Measurements from ENCODE around the gene ARL4C. TPM values are rescaled to one million over a fixed set of nuclear protein-coding genes. Genes with fewer than 3 reads are reported as not detected.

The ARL4C gene
- total RNA-seq, 1 donor from 2014 or later: 2.7 TPM

GRCh38 chr2:234454433-234454832 lies 42.4 kb downstream of the ARL4C start:
- peaks cover 12% of the 10 kb centered on the region for H3K9me3 ChIP-seq (replicated peaks)
- DNase-seq: no peak
- H3K4me3 ChIP-seq: no peak overlapping the region
- H3K27me3 ChIP-seq (ENCODE audit: low read depth): no peaks in the 10 kb centered on the region
- H3K36me3 ChIP-seq: no peaks in the 10 kb centered on the region
- TF ChIP-seq, protein P1, sequence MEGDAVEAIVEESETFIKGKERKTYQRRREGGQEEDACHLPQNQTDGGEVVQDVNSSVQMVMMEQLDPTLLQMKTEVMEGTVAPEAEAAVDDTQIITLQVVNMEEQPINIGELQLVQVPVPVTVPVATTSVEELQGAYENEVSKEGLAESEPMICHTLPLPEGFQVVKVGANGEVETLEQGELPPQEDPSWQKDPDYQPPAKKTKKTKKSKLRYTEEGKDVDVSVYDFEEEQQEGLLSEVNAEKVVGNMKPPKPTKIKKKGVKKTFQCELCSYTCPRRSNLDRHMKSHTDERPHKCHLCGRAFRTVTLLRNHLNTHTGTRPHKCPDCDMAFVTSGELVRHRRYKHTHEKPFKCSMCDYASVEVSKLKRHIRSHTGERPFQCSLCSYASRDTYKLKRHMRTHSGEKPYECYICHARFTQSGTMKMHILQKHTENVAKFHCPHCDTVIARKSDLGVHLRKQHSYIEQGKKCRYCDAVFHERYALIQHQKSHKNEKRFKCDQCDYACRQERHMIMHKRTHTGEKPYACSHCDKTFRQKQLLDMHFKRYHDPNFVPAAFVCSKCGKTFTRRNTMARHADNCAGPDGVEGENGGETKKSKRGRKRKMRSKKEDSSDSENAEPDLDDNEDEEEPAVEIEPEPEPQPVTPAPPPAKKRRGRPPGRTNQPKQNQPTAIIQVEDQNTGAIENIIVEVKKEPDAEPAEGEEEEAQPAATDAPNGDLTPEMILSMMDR (IDR thresholded peaks at IDR 0.05; ENCODE audit: borderline replicate concordance): no peak
- intact Hi-C loops (cut with micrococcal nuclease): no loop called here
- no peak overlapping the region for H3K27ac ChIP-seq (replicated peaks)
- no peaks in the 10 kb centered on the region for H3K4me1 ChIP-seq

- H3K9me3 ChIP-seq (replicated peaks): peaks cover 7% of the 10 kb centered on the region
- TF ChIP-seq, protein P1 (IDR thresholded peaks at IDR 0.05; ENCODE audit: borderline replicate concordance): no peak
- peaks cover 5% of the 10 kb centered on the region for H3K4me1 ChIP-seq
- intact Hi-C loops (cut with micrococcal nuclease): no loop called here
- DNase-seq: no peak
- no peaks in the 10 kb centered on the region for H3K27me3 ChIP-seq (ENCODE audit: low read depth)
- no peaks in the 10 kb centered on the region for H3K36me3 ChIP-seq
- no peak overlapping the region for H3K4me3 ChIP-seq
- no peak overlapping the region for H3K27ac ChIP-seq (replicated peaks)
Observed at GRCh38 chr2:234453216-234453615, 43.7 kb downstream of the ARL4C start.

DNA sequence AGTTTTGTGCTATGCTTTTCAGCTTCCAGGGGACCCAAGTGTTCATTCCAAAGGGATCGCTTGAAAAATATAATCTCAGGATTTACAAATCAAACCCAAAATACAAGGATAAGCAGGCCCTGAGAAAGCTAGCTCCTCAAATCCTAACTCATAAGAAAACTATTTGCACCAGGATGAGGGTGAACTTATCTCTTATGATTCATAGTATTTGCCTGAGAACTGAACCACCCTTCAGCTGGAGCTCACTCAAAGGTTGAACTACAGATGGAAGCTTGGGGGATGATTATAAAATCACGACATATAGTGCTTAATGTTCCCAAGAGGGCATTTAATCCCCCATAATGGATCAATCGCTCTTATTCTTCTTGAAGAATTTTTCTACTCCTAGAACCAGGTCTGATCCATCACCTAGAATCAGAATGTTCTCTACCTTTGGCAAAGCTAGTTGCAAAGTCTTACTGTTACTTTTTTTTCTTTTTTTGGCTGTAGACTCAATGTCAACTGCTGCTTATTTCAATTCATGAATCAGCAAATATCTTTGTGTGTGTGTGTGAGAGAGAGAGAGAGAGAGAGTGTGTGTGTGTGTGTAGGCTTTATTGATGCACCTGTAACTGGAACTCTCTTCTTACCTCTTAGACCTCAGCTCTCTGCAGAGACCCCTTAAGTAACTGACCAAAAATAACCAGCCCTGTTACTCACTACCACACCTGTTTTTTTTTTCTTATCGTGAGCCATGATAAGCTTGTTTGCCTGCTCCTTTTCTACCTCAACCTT lies 44.8 kb downstream of the ARL4C start:
- no peak overlapping the region for H3K4me3 ChIP-seq
- no peak for DNase-seq
- H3K36me3 ChIP-seq: no peaks in the 10 kb centered on the region
- no peaks in the 10 kb centered on the region for H3K9me3 ChIP-seq (replicated peaks)
- H3K4me1 ChIP-seq: peaks cover 5% of the 10 kb centered on the region
- intact Hi-C loops (cut with micrococcal nuclease): no loop called here
- H3K27ac ChIP-seq (replicated peaks): no peak overlapping the region
- TF ChIP-seq, protein P1 (IDR thresholded peaks at IDR 0.05; ENCODE audit: borderline replicate concordance): no peak
- no peaks in the 10 kb centered on the region for H3K27me3 ChIP-seq (ENCODE audit: low read depth)

DNA sequence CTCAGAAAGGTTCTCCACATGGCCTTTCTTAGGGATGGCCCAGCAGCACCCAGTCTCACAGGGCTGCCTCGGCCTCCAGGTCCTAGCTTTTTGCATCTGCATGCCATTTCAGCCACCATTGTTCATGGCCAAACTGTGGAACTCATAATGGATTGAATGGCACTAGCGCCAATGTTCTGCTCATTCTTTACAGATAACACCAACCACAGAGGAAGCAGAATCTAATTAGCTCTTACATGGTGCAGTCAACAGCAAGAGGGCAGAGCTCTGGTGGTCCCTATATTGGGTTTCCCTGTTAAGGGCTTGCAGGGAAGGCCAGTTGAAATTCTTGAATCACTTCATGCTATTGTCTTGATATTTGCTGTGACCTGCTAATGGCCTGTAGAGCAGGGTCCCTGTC lies 45.6 kb downstream of the ARL4C start:
- TF ChIP-seq, protein P1 (IDR thresholded peaks at IDR 0.05; ENCODE audit: borderline replicate concordance): no peak
- intact Hi-C loops (cut with micrococcal nuclease): no loop called here

DNA sequence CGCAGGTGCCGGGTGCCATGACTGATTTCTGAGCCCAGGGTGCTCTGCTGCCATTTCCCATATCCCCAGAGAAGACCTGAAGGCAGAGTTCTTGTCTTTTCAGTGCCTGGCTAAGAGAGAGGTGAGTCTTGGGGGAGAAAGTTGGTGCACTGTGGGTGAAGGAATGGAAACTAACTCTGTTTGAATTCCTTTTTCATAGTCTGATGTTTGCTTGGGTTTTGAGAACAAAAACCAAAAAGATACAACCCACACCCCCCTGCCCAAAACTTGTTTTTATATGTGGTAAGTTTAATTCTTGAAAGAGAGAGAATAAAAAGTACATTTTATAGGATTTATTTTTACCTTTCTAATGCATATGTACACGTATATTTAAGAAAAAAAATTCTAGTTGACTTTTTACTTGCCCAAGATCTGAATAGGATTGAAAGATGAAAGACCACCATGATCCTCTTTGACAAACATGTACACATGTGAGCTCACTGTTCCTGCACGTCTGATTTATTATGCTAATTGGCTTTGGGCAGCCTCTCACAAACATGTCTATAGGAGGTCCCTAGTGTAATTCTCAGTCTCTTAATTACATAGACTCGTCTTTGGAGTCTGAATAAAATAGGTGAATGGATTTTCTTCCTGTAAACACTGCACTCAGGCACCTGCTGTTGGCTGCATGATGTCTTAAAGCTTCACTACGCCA lies 46.3 kb downstream of the ARL4C start:
- intact Hi-C loops (cut with micrococcal nuclease): no loop called here
- no peaks in the 10 kb centered on the region for H3K36me3 ChIP-seq
- TF ChIP-seq, protein P1 (IDR thresholded peaks at IDR 0.05; ENCODE audit: borderline replicate concordance): no peak
- H3K4me3 ChIP-seq: no peak overlapping the region
- DNase-seq: no peak
- no peak overlapping the region for H3K27ac ChIP-seq (replicated peaks)
- no peaks in the 10 kb centered on the region for H3K27me3 ChIP-seq (ENCODE audit: low read depth)
- no peaks in the 10 kb centered on the region for H3K9me3 ChIP-seq (replicated peaks)
- H3K4me1 ChIP-seq: peaks cover 8% of the 10 kb centered on the region

More for the DNA sequence above, 45.6 kb downstream of the ARL4C start:
- peaks cover 8% of the 10 kb centered on the region for H3K4me1 ChIP-seq
- H3K27ac ChIP-seq (replicated peaks): no peak overlapping the region
- no peak for DNase-seq
- no peaks in the 10 kb centered on the region for H3K27me3 ChIP-seq (ENCODE audit: low read depth)
- H3K36me3 ChIP-seq: no peaks in the 10 kb centered on the region
- H3K4me3 ChIP-seq: no peak overlapping the region
- no peaks in the 10 kb centered on the region for H3K9me3 ChIP-seq (replicated peaks)

Measured in left ventricle myocardium inferior (tissue), 1 donor.